Left colon (tissue), 2 donors: ENCODE results near the gene SF3B4. TPM values are rescaled to one million over a fixed set of nuclear protein-coding genes. Genes with fewer than 3 reads are reported as not detected.
"Not testable (repeated sequence)": the region's sequence is repeated elsewhere in the genome, so short reads cannot be mapped to it uniquely, and the experiment has no call there.

Experiments used
- ATAC-seq: fragments of 200-7000 bp; cut with Tn5 transposase; one replicate; pipeline ENCODE4 v1.9.1; 2020; ENCODE audit warnings: mild to moderate bottlenecking, moderate library complexity
- DNase-seq, 2 donors: peaks; one replicate each; pipeline ENCODE4 v3.0.0-alpha.2; 2020
- intact Hi-C, 2 donors: fragments of 100-400 bp; cut with DNase I in 1 of 2; cut with micrococcal nuclease in 1 of 2; formaldehyde crosslinking; loops; one replicate each; pipeline versions ENCODE4 v1.11.2 to v1.14.0; 2022; cut with DNase I, micrococcal nuclease
- long read RNA-seq: library from polyadenylated mRNA; unstranded; transcript quantifications from one replicate; pipeline ENCODE4 v2.0.0, GENCODE V29; 2021
- total RNA-seq, 2 donors: library from RNA; stranded (reverse); fragmentation: NEBNext Ultra II Directional; extraction: Animal tissue kit (Norgen Biotek cat#: 25700); gene quantifications; one replicate each; pipeline ENCODE4 v1.2.1, GENCODE V29; 2021
- donor health status: DM: no; HTN: no; CAD: no.
- donor health status: DM: yes; HTN: yes; CAD: no.

The SF3B4 gene, protein sequence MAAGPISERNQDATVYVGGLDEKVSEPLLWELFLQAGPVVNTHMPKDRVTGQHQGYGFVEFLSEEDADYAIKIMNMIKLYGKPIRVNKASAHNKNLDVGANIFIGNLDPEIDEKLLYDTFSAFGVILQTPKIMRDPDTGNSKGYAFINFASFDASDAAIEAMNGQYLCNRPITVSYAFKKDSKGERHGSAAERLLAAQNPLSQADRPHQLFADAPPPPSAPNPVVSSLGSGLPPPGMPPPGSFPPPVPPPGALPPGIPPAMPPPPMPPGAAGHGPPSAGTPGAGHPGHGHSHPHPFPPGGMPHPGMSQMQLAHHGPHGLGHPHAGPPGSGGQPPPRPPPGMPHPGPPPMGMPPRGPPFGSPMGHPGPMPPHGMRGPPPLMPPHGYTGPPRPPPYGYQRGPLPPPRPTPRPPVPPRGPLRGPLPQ
- 10 to 100 TPM; 51.4 to 58.0 TPM for total RNA-seq
- long read RNA-seq, transcript SF3B4-201 (6 exons, 2,085 nt), result major isoform, 7 of 12 reads
- long read RNA-seq, partial matches to known transcripts, result 4 of 12 reads
- long read RNA-seq, other reads (novel, unspliced or antisense), result 1 of 12 reads

DNA sequence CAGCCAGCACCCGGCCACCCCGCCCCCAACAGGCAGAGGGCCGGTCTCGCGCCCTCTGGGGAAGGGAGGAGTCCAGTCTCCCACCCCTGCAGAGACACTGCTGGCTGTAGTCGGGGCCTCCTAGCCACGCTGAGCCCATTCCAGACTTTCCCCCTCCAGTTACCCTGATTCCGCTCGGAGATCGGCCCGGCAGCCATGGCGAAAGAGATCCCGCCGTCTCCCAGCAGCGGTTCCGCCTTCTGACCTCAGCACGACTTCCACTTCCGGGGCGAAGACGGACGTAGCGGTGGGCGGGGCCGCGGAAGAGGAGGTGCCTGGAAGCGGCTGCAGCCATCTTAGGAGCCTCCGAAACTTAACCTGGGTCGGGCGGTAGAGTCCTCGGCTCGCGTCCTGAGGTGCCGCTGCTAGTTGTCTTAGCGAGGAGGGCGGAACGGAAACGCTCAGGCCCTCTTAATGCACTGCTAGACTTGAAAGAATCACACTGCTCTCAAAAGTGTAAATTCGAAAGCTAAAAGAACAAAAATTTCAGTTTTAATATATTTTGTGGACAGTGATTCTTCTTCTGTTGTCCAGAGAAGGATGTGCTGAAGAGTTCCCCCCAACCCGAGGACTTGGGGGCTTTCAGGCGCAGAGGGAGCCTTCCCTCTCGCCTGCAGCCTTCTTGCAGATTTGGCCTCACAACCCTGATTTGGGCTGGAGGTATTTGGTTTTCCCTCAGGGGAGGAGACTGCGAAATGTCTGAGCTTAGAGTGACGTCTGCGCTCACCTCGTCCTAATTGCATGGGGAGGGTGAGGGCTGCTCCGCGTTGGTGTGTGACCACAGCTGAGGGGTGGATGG, at the start of gene SF3B4:
SF3B4 (minus strand) TSS at position 241 of the 838 bp plus-strand sequence; CDS start at position 197, 44 bp downstream.
- intact Hi-C loops, result no loop called here
- peak; percentile 84 for ATAC-seq
- DNase-seq, result peak; percentile 95 to 98

GRCh38 chr1:149977345-149977744, 49.7 kb upstream of the SF3B4 start:
- intact Hi-C loops, result no loop called here
- DNase-seq (no peak), ATAC-seq (no peak)

GRCh38 chr1:149972547-149972946, 44.9 kb upstream of the SF3B4 start:
- intact Hi-C loops, result no loop called here
- ATAC-seq, result no peak

GRCh38 chr1:149967646-149968045, 40.0 kb upstream of the SF3B4 start:
- intact Hi-C loops, result no loop called here
- DNase-seq, result no peak
- ATAC-seq, result no peak

More at GRCh38 chr1:149972547-149972946, 44.9 kb upstream of the SF3B4 start:
- no peak for DNase-seq

DNA sequence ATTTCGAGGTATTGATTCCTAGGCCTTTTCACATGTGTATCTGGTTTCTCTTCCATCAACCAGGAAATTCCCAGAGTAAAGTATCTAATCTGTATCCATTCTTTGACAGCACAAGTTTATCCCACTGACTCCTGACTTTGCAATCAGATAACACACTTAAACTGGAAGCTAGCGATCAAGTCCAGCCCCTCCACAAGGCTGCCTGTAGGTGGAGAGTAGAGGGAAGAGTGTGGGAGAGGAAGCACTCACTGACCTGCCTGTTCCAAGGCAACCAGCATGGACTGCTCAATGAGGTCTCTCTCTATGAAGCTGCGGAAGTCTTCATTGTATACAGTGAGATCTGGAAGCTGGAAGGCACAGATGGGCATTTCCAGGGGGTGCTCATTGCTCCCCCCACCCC, 39.4 kb upstream of the SF3B4 start:
- ATAC-seq (no peak), DNase-seq (no peak)
- intact Hi-C loops, result no loop called here

DNA sequence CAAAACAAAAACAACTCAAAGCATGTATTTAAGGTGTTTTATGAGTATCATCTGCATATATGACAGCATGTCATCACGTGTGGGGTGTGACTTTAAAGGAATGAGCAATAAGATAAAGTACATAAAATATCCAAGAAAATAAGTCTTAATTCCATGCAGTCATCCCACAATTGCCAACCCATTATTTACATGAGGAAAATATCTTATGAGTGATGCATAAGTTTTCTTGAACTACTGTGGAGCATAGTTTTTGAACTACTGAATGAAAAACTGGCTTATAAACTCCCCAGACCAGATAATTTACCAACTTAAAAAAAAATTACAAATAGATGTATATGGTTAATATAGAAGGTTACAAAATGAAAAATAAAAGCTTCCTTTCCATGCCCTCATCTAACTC, 38.8 kb upstream of the SF3B4 start:
- ATAC-seq, result no peak
- intact Hi-C loops, result no loop called here
- no peak for DNase-seq

DNA sequence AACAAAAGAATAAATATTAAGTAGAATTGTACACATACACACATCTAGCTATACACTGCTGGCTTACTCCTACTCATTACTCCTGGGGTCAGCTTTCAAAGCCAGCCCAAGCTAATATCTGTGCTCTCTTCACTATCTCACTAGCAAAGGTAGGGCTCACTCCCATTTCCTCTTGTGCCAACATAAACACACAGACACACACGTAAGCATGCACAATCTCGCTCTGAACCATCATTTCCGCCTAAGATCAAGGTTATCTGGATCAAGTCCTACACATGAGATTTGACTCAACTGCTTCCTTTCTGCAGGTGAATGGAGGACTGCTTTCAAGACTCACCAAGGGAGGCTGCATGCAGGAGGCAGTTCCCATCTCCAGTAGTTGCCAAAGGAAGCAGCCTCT, 37.8 kb upstream of the SF3B4 start:
- intact Hi-C loops, result no loop called here
- no peak for DNase-seq
- ATAC-seq, result peak; percentile 21

DNA sequence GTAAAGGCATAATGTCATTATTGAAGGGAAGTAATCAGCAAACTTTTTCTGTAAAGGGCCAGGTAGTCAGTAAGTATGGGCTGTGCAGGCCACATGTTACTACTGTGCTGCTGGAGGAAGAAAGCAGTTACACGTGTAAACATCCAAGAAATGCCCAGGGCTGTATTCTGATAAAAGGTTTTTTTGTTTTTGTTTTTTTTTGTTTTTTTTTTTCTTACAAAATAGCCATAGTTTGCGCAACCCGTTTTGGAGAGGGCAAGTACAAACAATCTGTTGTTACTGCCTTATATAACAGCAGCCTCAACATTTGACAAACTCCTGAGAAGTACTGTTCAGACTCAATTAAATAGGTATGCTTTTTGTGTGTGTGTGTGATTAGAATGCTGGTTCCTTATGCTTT, 35.8 kb upstream of the SF3B4 start:
- no peak for DNase-seq
- intact Hi-C loops, result loop anchor here in 1 of 2 donors (2.0 to 5.0 kb wide), 2 partner anchors 87 to 214 kb away; no protein-coding TSS in a partner anchor
- no peak for ATAC-seq

DNA sequence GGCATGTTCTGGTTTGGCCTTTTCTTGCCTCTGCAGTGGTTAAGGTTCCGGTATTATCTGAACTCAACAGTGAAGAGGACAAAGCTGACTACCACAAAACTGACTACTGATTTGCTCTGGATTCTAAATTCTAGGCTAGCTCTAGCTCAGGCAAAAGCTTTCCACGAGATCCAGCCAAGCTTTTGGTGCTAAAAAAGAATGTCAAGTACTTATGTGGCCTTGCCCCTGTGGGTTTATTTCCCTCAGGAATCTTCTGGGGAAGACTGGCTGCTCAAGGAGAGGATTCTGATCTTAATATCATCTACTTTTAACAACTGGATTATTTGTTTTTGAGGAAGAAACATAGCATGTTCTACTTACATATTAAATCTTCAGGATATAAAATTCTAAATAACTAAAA, 35.1 kb upstream of the SF3B4 start:
- intact Hi-C loops, result loop anchor here in 1 of 2 donors (2.0 to 5.0 kb wide), 2 partner anchors 88 to 215 kb away; no protein-coding TSS in a partner anchor
- no peak for ATAC-seq
- no peak for DNase-seq

DNA sequence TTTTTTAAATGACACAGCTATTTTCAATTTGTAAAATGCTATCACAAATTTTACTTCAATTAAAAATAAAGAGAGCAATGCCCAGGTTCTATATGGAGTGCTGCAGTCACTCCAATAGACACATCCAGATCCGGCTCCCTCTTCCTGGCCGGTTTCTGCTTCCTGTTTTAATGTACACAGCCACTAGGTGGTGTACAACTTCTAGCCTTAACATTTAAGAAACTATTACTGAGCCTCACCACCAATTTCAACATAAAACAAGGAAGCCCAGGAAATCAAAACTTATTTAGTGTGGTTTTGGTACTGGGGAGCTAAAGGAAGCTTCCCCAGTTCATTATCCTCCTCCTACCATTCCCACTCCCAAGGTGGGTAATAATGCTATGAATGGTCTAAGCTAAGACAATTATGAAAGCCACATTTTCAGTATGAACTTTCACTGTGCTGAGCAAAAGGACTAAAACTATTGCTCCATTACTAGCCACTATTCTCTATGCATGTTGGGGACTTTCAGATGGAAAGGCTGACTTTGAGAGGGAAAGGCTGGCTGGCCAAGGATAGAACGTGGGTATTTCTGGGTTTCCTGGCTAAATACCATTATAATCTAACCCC, 34.5 kb upstream of the SF3B4 start:
- intact Hi-C loops, result loop anchor here in 1 of 2 donors (2.0 to 5.0 kb wide), 2 partner anchors 89 to 215 kb away; no protein-coding TSS in a partner anchor
- ATAC-seq, result peak; percentile 95
- peak in 1 of 2 donors; percentile 31 for DNase-seq

DNA sequence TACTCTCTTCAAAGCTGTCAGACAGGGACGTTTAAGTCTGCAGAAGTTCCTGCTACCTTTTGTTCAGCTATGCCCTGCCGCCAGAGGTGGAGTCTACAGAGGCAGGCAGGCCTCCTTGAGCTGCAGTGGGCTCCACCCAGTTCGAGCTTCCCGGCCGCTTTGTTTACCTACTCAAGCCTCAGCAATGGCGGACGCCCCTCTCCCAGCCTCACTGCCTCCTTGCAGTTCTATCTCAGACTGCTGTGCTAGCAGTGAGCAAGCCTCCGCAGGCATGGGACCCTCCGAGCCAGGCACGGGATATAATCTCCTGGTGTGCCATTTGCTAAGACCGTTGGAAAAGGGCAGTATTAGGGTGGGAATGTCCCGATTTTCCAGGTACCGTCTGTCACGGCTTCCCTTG, 29.9 kb upstream of the SF3B4 start:
- ATAC-seq, DNase-seq, intact Hi-C loops: not testable (repeated sequence)

- no peak for DNase-seq
- no peak for ATAC-seq
- intact Hi-C loops, result no loop called here
These were observed 22.3 kb upstream of the SF3B4 start for GRCh38 chr1:149949911-149950310.

- intact Hi-C loops, result no loop called here
- DNase-seq, result no peak
- ATAC-seq, result no peak
These were observed 17.6 kb upstream of the SF3B4 start for GRCh38 chr1:149945206-149945605.

DNA sequence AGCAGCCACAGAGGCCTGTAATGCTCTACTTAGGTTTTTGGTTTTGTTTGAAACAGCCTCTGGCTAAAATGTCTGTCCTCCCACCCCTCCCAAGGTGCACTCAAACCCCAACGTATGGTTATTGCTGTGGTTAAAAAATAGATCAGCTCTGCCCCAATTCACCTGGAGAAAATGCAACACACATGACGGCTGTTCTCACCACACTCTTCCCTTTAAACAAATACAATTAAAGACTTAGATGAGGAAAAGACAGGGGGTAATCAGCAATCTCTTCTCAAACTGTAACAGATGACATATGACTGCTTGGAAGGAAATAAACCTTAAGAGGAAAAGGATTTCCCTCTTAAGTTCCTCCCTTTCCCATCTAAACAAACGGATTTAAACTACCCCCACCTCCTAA, 15.3 kb upstream of the SF3B4 start:
- no peak for DNase-seq
- intact Hi-C loops, result no loop called here

GRCh38 chr1:149942207-149942606, 14.6 kb upstream of the SF3B4 start:
- peak in 1 of 2 donors; percentile 49 for DNase-seq
- ATAC-seq, result peak; percentile 32
- intact Hi-C loops, result no loop called here

More for the DNA sequence above, 15.3 kb upstream of the SF3B4 start:
- ATAC-seq, result peak; percentile 57

DNA sequence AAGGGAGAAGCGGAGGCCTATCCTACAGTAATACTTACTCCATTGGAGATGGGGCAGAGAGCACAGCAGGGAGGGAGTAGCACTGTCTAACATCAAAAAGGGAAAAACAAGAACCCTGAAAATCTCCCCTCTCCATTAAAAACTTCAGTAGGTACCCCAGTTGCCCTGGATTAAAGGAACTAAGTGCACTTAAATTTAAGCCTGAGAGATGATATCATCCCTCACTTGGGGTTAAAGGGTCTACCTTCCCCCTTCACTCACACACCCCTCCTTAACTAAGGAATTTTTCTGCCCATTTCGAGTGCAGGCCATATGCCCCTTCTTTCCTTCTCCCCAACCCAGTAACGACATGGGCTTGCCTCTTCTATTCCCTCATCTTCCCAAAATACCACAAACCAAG, 12.8 kb upstream of the SF3B4 start:
- ATAC-seq (no peak), DNase-seq (no peak)
- intact Hi-C loops, result no loop called here

DNA sequence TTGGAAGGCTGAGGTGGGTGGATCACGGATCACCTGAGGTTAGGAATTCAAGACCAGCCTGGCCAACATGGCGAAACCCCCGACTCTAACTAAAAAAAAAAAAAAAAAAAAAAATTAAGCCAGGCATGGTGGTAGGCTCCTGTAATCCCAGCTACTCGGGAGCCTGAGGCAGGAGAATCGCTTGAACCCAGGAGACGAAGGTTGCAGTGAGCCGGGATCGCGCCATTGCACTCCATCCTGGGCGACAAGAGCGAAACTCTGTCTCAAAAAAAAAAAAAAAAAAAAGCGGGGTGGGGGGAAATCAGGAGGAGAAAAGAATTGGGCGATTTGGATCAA, 11.0 kb upstream of the SF3B4 start:
- DNase-seq, ATAC-seq, intact Hi-C loops: not testable (repeated sequence)

DNA sequence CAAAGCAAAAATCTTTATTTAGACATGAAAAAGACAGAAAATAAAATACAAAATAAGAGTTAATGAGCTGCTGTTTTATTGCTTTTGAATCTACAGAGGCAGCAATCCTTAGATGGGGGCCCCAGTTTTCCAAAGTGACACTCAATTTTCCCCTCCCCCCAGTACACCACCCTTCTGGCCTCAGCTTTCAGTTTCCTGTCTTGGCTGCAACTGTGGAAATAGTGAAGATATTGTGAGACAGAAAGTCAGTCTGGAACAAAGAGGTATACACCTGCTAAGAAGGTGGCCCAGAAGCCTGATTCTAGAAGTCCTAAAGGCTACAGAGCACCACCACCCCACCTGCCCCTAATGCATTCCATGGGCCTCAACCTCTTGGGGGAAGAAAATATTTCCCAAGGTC, 10.2 kb upstream of the SF3B4 start:
- ATAC-seq, result no peak
- DNase-seq, result no peak
- intact Hi-C loops, result no loop called here
